Right lobe of liver (tissue), 6 donors: Measurements from ENCODE around the gene ECI1. TPM values are rescaled to one million over a fixed set of nuclear protein-coding genes. Genes with fewer than 3 reads are reported as not detected.

Experiments used
- ATAC-seq, 4 donors: fragments of 200-7000 bp; cut with Tn5 transposase; one replicate each; pipeline ENCODE4 v1.9.1; 2020; ENCODE audit warnings: mild to moderate bottlenecking in 4 of 4, moderate library complexity in 4 of 4
- DNase-seq, 3 donors: peaks; one replicate each; pipeline ENCODE4 v3.0.0-alpha.2; 2020
- H3K27ac ChIP-seq, 3 donors: fragments of 200-600 bp; one replicate each; pipeline ENCODE4 v1.8.0; 2022
- H3K27me3 ChIP-seq, 2 donors: fragments of 200-600 bp; one replicate each; pipeline ENCODE4 v1.8.0; 2022
- H3K36me3 ChIP-seq, 4 donors: fragments of 200-600 bp; sonication (generic) in 1 of 4; one replicate each; pipeline versions ENCODE4 v1.5.1 to v1.8.0; 2017 to 2022; ENCODE audit warnings: control low read depth in 1 of 4
- H3K4me1 ChIP-seq, 4 donors: fragments of 200-600 bp; sonication (generic) in 1 of 4; one replicate each; pipeline versions ENCODE4 v1.5.1 to v1.8.0; 2017 to 2022; ENCODE audit warnings: control low read depth in 1 of 4
- H3K4me3 ChIP-seq, 3 donors: fragments of 200-600 bp; one replicate each; pipeline ENCODE4 v1.8.0; 2022
- H3K9me3 ChIP-seq, 4 donors: fragments of 200-600 bp; sonication (generic) in 1 of 4; one replicate each; pipeline versions ENCODE4 v1.5.1 to v1.8.0; 2017 to 2022; ENCODE audit warnings: control low read depth in 1 of 4
- POLR2A ChIP-seq: fragments of 450-650 bp; IDR thresholded peaks from one replicate; pipeline ENCODE4 v1.6.1; 2017; ENCODE audit warnings: antibody characterized with exemption, mild to moderate bottlenecking
- WGBS: methylation state at CpG from one replicate; pipeline ENCODE4 v1.1.6; 2018; ENCODE audit warnings: low coverage, low lambda C conversion rate; ENCODE audit not compliant: insufficient coverage; ENCODE audit errors: missing lambda C conversion rate; 5-methylcytosine and 5-hydroxymethylcytosine counted together
- intact Hi-C, 2 donors: fragments of 100-400 bp; cut with DNase I; formaldehyde crosslinking; loops; one replicate each; pipeline versions ENCODE4 v1.11.2 to v1.14.1; 2022
- total RNA-seq, 6 experiments: library from RNA; depleted of rRNA in 2 of 6; stranded (reverse); fragments of >200 nt in 2 of 6; fragmentation: NEBNext Ultra II Directional in 3 of 6; extraction: Animal tissue kit (Norgen Biotek cat#: 25700) in 3 of 6; gene quantifications; one replicate each; pipeline versions ENCODE4 v1.1.0 to v1.2.4, GENCODE V29; 2016 to 2023
- TF ChIP-seq, protein P1 (sequence below), 4 donors: fragments of 200-600 bp in 3 of 4; fragments of 450-650 bp in 1 of 4; IDR thresholded peaks; one replicate each; pipeline versions ENCODE4 v1.5.1 to v1.8.0; 2016 to 2022; ENCODE audit warnings: antibody characterized with exemption in 4 of 4, mild to moderate bottlenecking in 2 of 4
- donor health status: DM: no; HTN: yes; CAD: no.
- donor health status: DM: no; HTN: no; CAD: no.
- donor health status: DM: no; HTN: no; CAD: no.
- donor health status: DM: no; HTN: yes; CAD: no.
- donor health status: DM: no; HTN: yes; CAD: no.

The ECI1 gene
- total RNA-seq, 6 experiments from 2014 or later: 68.1 to 150 (median 85.5) TPM

DNA sequence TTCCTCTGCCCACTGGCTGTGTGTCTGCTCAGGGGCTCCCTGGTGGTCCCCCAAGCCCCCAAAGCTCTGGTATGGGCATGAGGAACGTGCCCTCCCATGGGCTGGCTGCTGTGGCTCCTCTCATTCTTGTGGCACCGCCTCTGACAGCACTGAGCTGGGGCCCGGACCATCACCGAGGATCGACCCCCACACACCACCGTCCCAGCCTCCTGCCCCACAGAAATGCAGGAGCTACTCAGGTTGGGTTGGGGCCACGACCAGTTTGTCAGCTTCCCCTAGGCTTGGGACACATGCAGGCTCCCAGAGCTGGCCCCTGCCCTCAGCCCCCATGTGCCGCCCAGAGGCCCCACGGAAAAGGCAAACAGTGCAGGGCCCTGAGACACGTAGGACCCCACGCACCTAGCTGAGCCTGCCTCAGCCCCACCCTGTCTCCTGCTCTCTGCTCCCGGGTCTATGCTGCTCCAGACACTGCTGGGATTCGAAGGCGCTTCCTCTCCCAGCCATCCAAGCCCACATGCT, 51.7 kb downstream of the ECI1 start:
- no peak for DNase-seq
- no CpG with 5 or more reads among the region's 14 CpGs for WGBS
- Histone ChIP-seq H3K36me3 (no peaks in the 10 kb centered on the region), H3K9me3 (no peaks in the 10 kb centered on the region), H3K27me3 (peaks cover 0 to 11% of the 10 kb centered on the region in 2 donors), H3K4me3 (no peak overlapping the region), H3K4me1 (peaks cover 0 to 11% (median under 1%) of the 10 kb centered on the region in 4 donors), H3K27ac (no peak overlapping the region)
- no peak for ATAC-seq
- no peak for TF ChIP-seq POLR2A
- TF ChIP-seq, protein P1, sequence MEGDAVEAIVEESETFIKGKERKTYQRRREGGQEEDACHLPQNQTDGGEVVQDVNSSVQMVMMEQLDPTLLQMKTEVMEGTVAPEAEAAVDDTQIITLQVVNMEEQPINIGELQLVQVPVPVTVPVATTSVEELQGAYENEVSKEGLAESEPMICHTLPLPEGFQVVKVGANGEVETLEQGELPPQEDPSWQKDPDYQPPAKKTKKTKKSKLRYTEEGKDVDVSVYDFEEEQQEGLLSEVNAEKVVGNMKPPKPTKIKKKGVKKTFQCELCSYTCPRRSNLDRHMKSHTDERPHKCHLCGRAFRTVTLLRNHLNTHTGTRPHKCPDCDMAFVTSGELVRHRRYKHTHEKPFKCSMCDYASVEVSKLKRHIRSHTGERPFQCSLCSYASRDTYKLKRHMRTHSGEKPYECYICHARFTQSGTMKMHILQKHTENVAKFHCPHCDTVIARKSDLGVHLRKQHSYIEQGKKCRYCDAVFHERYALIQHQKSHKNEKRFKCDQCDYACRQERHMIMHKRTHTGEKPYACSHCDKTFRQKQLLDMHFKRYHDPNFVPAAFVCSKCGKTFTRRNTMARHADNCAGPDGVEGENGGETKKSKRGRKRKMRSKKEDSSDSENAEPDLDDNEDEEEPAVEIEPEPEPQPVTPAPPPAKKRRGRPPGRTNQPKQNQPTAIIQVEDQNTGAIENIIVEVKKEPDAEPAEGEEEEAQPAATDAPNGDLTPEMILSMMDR (IDR thresholded peaks at IDR 0.05): no peak
- intact Hi-C loops: loop anchor here (10.0 kb wide), 1 partner anchor 305 kb away; no protein-coding TSS in a partner anchor

DNA sequence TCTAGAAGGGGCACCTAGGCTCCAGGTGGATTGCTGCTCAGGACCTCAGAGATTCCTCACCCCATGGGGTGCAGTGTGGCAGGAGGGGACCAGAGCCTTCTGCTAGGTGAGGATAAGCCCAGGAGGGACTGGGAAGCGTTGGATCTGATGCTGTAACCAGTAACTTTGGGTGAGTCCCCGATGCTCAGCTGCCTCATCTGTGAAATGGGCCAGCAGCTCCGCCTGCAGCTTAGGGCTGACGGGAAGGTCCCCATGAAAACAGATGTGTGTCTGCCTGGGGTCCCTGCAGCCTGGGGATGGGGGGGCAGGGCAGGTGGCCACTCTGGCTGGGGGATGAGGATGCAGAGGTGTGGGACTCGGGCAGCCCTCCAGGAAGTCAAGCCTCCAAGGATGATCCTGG, 52.3 kb downstream of the ECI1 start:
- H3K27me3 ChIP-seq: peaks cover 0 to 11% of the 10 kb centered on the region in 2 donors
- H3K27ac ChIP-seq: no peak overlapping the region
- no peaks in the 10 kb centered on the region for H3K36me3 ChIP-seq
- H3K4me3 ChIP-seq: no peak overlapping the region
- H3K4me1 ChIP-seq: peaks cover 0 to 10% (median 0%) of the 10 kb centered on the region in 4 donors
- TF ChIP-seq, protein P1 (IDR thresholded peaks at IDR 0.05): no peak
- no peak for TF ChIP-seq POLR2A
- no peaks in the 10 kb centered on the region for H3K9me3 ChIP-seq
- DNase-seq (no peak), ATAC-seq (no peak)
- intact Hi-C loops: loop anchor here (10.0 kb wide), 1 partner anchor 306 kb away; no protein-coding TSS in a partner anchor
- 53% methylated on average over 2 of the region's 5 CpGs for WGBS

DNA sequence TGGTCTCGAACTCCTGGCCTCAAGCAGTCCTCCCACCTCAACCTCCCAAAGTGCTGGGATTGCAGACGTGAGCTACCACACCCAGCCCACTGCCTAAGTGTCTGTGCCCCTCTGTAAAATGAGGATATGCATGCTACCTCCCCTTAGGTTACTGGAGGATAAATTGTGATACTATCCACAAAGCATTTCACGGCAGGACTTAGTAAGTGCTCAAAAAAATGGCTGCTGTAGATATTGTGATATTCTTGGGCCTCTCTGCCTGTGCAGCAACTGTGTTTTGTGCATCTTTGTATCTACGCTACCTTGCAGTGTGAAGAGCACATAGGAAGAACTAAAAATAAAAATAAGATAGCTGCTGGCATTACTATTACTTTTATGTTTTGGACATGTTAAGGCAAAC, 53.1 kb downstream of the ECI1 start:
- intact Hi-C loops: loop anchor here (10.0 kb wide), 1 partner anchor 307 kb away; no protein-coding TSS in a partner anchor
- no peaks in the 10 kb centered on the region for H3K36me3 ChIP-seq
- no peaks in the 10 kb centered on the region for H3K9me3 ChIP-seq
- DNase-seq (no peak), ATAC-seq (no peak)
- peaks cover 0 to 10% (median 0%) of the 10 kb centered on the region in 4 donors for H3K4me1 ChIP-seq
- 52% methylated on average over 4 of the region's 4 CpGs for WGBS
- no peak overlapping the region for H3K27ac ChIP-seq
- TF ChIP-seq, protein P1 (IDR thresholded peaks at IDR 0.05): no peak
- no peak for TF ChIP-seq POLR2A
- H3K4me3 ChIP-seq: no peak overlapping the region
- peaks cover 0 to 11% of the 10 kb centered on the region in 2 donors for H3K27me3 ChIP-seq

DNA sequence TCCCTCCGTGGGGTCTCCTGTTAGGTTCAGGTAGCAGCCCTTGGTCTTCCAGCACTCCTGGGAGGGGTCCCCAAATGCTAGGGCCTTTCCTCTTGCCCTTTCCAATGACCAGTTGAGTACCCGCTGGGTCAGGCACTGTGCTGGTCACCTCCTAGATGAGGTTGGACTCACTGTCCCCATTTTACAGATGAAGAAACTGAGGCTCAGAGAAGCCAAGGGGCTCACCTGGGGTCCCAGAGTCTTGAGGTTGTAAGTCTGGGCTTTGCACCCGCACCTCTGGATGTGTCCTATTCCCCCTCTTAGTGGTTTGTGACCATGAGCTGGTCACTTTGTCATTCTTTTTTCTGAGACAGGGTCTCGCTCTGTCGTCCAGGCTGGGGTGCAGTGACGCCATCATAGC, 53.6 kb downstream of the ECI1 start:
- peaks cover 0 to 10% (median 0%) of the 10 kb centered on the region in 4 donors for H3K4me1 ChIP-seq
- intact Hi-C loops: loop anchor here (10.0 kb wide), 1 partner anchor 307 kb away; no protein-coding TSS in a partner anchor
- no peak overlapping the region for H3K27ac ChIP-seq
- TF ChIP-seq, protein P1 (IDR thresholded peaks at IDR 0.05): no peak
- TF ChIP-seq POLR2A: no peak
- ATAC-seq: no peak
- no peaks in the 10 kb centered on the region for H3K9me3 ChIP-seq
- no peaks in the 10 kb centered on the region for H3K36me3 ChIP-seq
- H3K4me3 ChIP-seq: no peak overlapping the region
- H3K27me3 ChIP-seq: peaks cover 0 to 11% of the 10 kb centered on the region in 2 donors
- no peak for DNase-seq
- 50% methylated on average over 2 of the region's 6 CpGs for WGBS
